Heart left ventricle (tissue), 13 donors: ENCODE results near the gene CNRIP1.

ENCODE experiments used
- POLR2A ChIP-seq, 2 donors: fragments of 450-650 bp; IDR thresholded peaks; one replicate each; pipeline ENCODE4 v1.6.1; 2017; ENCODE audit warnings: antibody characterized with exemption in 2 of 2, mild to moderate bottlenecking in 2 of 2, moderate library complexity in 2 of 2
- TF ChIP-seq, protein P1 (sequence below), 12 donors: fragments of 200-600 bp; sonication (generic) in 4 of 12; IDR thresholded peaks; one replicate each; pipeline versions ENCODE4 v1.5.0 to v1.8.0; 2018 to 2022; ENCODE audit warnings: antibody characterized with exemption in 12 of 12, mild to moderate bottlenecking in 5 of 12
- donor health status: ischemic (EF 13 %, LVEDD 7.1; RV severe dilation, severe dysfunction).
- donor health status: DM: no; HTN: yes; CAD: no.
- donor health status: DM: no; HTN: no; CAD: no.
- donor health status: ischemic (EF 25% LVEDD 6.9; RV normal size, moderate dysfunction).
- donor health status: ischemic (EF 25% LVEDD 5.7; RV mildly dilated, moderate dysfunction).
- donor health status: ischemic (EF 35%, LVEDD 5.7; RV mildly dilated, moderate dysfunction).
- donor health status: nonischemic (EF 11% LVEDD 7.7; RV severe dilation, severe dysfunction).
- donor health status: DM: yes; HTN: yes; CAD: no.
- donor health status: PGD.
- donor health status: ischemic (EF 29% LVEDD 5.4; RV normal size, mild dysfunction).
- donor health status: nonischemic (EF 23%, LVEDD 6.1; RV moderate dilation, normal function).

DNA sequence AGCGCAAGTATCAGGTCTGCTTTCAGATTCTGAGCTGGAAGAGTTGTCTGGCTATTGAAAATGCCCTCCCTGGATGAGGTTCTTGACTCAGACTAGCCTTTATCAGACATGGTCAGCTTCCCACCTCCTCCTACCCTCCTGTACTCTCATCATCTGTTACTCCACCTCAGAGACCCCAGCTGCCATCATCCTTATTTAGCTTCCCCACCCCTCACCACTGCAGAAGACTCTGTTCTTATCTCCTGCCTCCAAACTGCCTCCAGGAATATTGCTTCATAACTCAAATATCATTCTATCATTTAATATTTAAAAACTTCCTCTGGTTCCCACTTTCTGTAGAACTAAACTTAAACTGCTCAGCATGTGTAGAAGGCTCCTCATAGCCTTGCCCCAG is 36.3 kb downstream of the CNRIP1 start:
- TF ChIP-seq, protein P1, sequence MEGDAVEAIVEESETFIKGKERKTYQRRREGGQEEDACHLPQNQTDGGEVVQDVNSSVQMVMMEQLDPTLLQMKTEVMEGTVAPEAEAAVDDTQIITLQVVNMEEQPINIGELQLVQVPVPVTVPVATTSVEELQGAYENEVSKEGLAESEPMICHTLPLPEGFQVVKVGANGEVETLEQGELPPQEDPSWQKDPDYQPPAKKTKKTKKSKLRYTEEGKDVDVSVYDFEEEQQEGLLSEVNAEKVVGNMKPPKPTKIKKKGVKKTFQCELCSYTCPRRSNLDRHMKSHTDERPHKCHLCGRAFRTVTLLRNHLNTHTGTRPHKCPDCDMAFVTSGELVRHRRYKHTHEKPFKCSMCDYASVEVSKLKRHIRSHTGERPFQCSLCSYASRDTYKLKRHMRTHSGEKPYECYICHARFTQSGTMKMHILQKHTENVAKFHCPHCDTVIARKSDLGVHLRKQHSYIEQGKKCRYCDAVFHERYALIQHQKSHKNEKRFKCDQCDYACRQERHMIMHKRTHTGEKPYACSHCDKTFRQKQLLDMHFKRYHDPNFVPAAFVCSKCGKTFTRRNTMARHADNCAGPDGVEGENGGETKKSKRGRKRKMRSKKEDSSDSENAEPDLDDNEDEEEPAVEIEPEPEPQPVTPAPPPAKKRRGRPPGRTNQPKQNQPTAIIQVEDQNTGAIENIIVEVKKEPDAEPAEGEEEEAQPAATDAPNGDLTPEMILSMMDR (IDR thresholded peaks at IDR 0.05): no peak
- no peak for TF ChIP-seq POLR2A (IDR thresholded peaks at IDR 0.05)
